Heart left ventricle (tissue), 13 donors: ENCODE data around the gene ADI1.

Experiments
- CTCF ChIP-seq, 12 donors: fragments of 200-600 bp; sonication (generic) in 4 of 12; IDR thresholded peaks; one replicate each; pipeline versions ENCODE4 v1.5.0 to v1.8.0; 2018 to 2022; ENCODE audit warnings: antibody characterized with exemption in 12 of 12, mild to moderate bottlenecking in 5 of 12
- POLR2A ChIP-seq, 2 donors: fragments of 450-650 bp; IDR thresholded peaks; one replicate each; pipeline ENCODE4 v1.6.1; 2017; ENCODE audit warnings: antibody characterized with exemption in 2 of 2, mild to moderate bottlenecking in 2 of 2, moderate library complexity in 2 of 2
- donor health status: ischemic (EF 13 %, LVEDD 7.1; RV severe dilation, severe dysfunction).
- donor health status: DM: no; HTN: yes; CAD: no.
- donor health status: DM: no; HTN: no; CAD: no.
- donor health status: ischemic (EF 25% LVEDD 6.9; RV normal size, moderate dysfunction).
- donor health status: ischemic (EF 25% LVEDD 5.7; RV mildly dilated, moderate dysfunction).
- donor health status: ischemic (EF 35%, LVEDD 5.7; RV mildly dilated, moderate dysfunction).
- donor health status: nonischemic (EF 11% LVEDD 7.7; RV severe dilation, severe dysfunction).
- donor health status: DM: yes; HTN: yes; CAD: no.
- donor health status: PGD.
- donor health status: ischemic (EF 29% LVEDD 5.4; RV normal size, mild dysfunction).
- donor health status: nonischemic (EF 23%, LVEDD 6.1; RV moderate dilation, normal function).

DNA sequence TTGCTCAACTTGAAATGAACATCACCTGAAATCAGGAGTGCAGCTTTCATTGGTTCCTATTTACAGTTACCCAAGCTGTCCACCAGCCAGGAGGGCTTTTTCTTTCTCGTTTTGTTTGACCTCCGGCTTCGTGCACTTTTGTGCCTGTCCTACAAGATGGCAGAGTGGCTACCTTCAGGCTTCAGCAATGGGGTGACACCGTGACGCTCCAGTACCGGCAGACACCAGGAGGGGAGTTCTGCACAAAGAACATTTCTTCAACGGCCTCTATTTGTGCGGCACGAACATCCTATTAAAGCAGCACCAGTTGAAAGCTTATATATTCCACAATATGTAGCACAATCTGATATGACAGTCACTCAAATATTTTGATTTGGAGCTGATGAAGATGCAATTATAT, 20.5 kb upstream of the ADI1 start:
- TF ChIP-seq CTCF (IDR thresholded peaks at IDR 0.05) (no peak), POLR2A (IDR thresholded peaks at IDR 0.05) (no peak)
